ENCODE results near the gene ABLIM2. TPM values are rescaled to one million over a fixed set of nuclear protein-coding genes. Genes with fewer than 3 reads are reported as not detected.

The ABLIM2 gene
- total and polyA plus RNA-seq, 2 of the 8 experiments (the other 6 are each of a cell fraction or from before 2014, with no cell fraction given) = 2.8 to 3.0 TPM

- TF ChIP-seq EP300 (IDR thresholded peaks at IDR 0.05; ENCODE audit: borderline replicate concordance in 1 of 2, low read depth in 2 of 2, low read length in 2 of 2) = no peak
- TF ChIP-seq MAFK (IDR thresholded peaks at IDR 0.05; ENCODE audit: low read depth, low read length) = peak; percentile 77
- Histone ChIP-seq H3K9ac (replicated peaks in 1 of 4; ENCODE audit: extremely low read depth in 1 of 4, low read depth in 3 of 4, low read length in 3 of 4) (no peak overlapping the region), H2BK20ac (ENCODE audit: low read length) (no peak overlapping the region), H4K8ac (ENCODE audit: extremely low read depth, insufficient read depth, low read length) (no peak overlapping the region), H3K9me3 (ENCODE audit: insufficient read depth in 2 of 2, low read depth in 1 of 2, low read length in 1 of 2) (no peaks in the 10 kb centered on the region), H3K27me3 (replicated peaks in 1 of 4; ENCODE audit: control insufficient read depth in 3 of 4, extremely low read depth in 1 of 4, insufficient read depth in 3 of 4, low read length in 3 of 4) (no peaks in the 10 kb centered on the region), H2BK12ac (ENCODE audit: low read depth, low read length) (no peak overlapping the region), H4K5ac (ENCODE audit: insufficient read length, low read depth, low read length) (no peak overlapping the region), H2BK120ac (replicated peaks; ENCODE audit: low read depth, low read length) (no peak overlapping the region), H2BK15ac (ENCODE audit: low read length) (no peak overlapping the region), H3K79me1 (ENCODE audit: low read depth, low read length) (peaks cover 3% of the 10 kb centered on the region), H2BK5ac (ENCODE audit: low read depth, low read length) (no peak overlapping the region; the same call in 1 of the 2 replicates), H3K23ac (ENCODE audit: insufficient read length) (no peak overlapping the region), H3K4me2 (ENCODE audit: insufficient read depth in 1 of 2, low read depth in 2 of 2, low read length in 2 of 2) (no peak overlapping the region), H3K56ac (replicated peaks; ENCODE audit: insufficient read length, low read depth, low read length) (no peak overlapping the region), H3K18ac (ENCODE audit: extremely low read depth, low read length) (no peak overlapping the region), H4K20me1 (replicated peaks in 1 of 2; ENCODE audit: control insufficient read depth in 1 of 2, insufficient read depth in 2 of 2, low read length in 2 of 2) (peaks cover 0 to 2% of the 10 kb centered on the region in 2 experiments), H2AFZ (ENCODE audit: low read length) (no peak overlapping the region), H3K14ac (ENCODE audit: insufficient read length) (no peak overlapping the region), H3K36me3 (ENCODE audit: control insufficient read depth in 2 of 4, insufficient read depth in 4 of 4, low read length in 3 of 4) (no peaks in the 10 kb centered on the region), H3K23me2 (ENCODE audit: low read depth, low read length) (no peaks in the 10 kb centered on the region), H3K4me3 (ENCODE audit: extremely low read depth in 1 of 4, insufficient read depth in 2 of 4, low read depth in 3 of 4, low read length in 4 of 4) (no peak overlapping the region), H3K27ac (ENCODE audit: low read depth, low read length) (no peak overlapping the region), H2AK5ac (ENCODE audit: low read depth, low read length) (no peak overlapping the region), H4K91ac (replicated peaks; ENCODE audit: insufficient read length, low read length) (no peak overlapping the region), H3K4me1 (replicated peaks in 1 of 4; ENCODE audit: control insufficient read depth in 3 of 4, insufficient read depth in 4 of 4, low read length in 3 of 4) (peaks cover 6 to 12% (median 10%) of the 10 kb centered on the region in 4 experiments; a peak in 6 of 7 replicates), H3K4ac (replicated peaks; ENCODE audit: insufficient read length, low read depth, low read length) (no peak overlapping the region), H3K79me2 (ENCODE audit: control insufficient read depth in 1 of 2, insufficient read depth in 2 of 2, low read length in 2 of 2) (peaks cover 4 to 71% of the 10 kb centered on the region in 2 experiments; a peak in 3 of 4 replicates)
- 85% methylated on average over 7 of the region's 7 CpGs; no CpG with 5 or more reads in 1 of the 2 experiments for WGBS, 2 experiments (ENCODE audit: extremely low coverage in 1 of 2, insufficient coverage in 1 of 2, insufficient read length in 1 of 2, insufficient replicate concordance in 2 of 2, low coverage in 1 of 2, low lambda C conversion rate in 2 of 2, missing lambda C conversion rate in 1 of 2)
- DNase-seq (ENCODE audit: low read depth in 1 of 2, low spot score in 2 of 2) = no peak
- FAIRE-seq = no peak
- ChIA-PET POLR2A (ENCODE audit: partially characterized antibody) (interaction anchor here (0.6 to 1.4 kb wide), 4 partner anchors 9 to 49 kb away, joined by 3 to 5 read pairs (median 4); partner anchors contain the start of gene AFAP1), CTCF (ENCODE audit: partially characterized antibody) (interaction anchor here (0.7 to 5.5 kb wide), 14 partner anchors 10 to 165 kb away, joined by 3 to 34 read pairs (median 4); no protein-coding TSS in a partner anchor)
These were observed 231.8 kb downstream of the ABLIM2 start for GRCh38 chr4:7926822-7927221.

All from H1 (cell line).